Mucosa of descending colon (tissue), 3 donors: ENCODE measurements around the gene LIMK1. TPM values are rescaled to one million over a fixed set of nuclear protein-coding genes. Genes with fewer than 3 reads are reported as not detected.

Source experiments
- ATAC-seq: fragments of 200-7000 bp; cut with Tn5 transposase; one replicate; pipeline ENCODE4 v1.9.1; 2020; ENCODE audit warnings: mild to moderate bottlenecking, moderate library complexity
- DNase-seq, 3 donors: peaks; one replicate each; pipeline ENCODE4 v3.0.0-alpha.2; 2020
- H3K36me3 ChIP-seq: fragments of 200-600 bp; one replicate; pipeline ENCODE4 v1.8.0; 2021; ENCODE audit warnings: low read depth, mild to moderate bottlenecking
- H3K4me1 ChIP-seq: fragments of 200-600 bp; one replicate; pipeline ENCODE4 v1.8.0; 2021; ENCODE audit warnings: low read depth, mild to moderate bottlenecking
- H3K4me3 ChIP-seq: fragments of 200-600 bp; one replicate; pipeline ENCODE4 v1.8.0; 2021; ENCODE audit warnings: mild to moderate bottlenecking
- H3K9me3 ChIP-seq: fragments of 200-600 bp; one replicate; pipeline ENCODE4 v1.8.0; 2021; ENCODE audit warnings: mild to moderate bottlenecking
- CTCF ChIP-seq: fragments of 200-600 bp; IDR thresholded peaks from one replicate; pipeline ENCODE4 v1.8.0; 2022; ENCODE audit warnings: antibody characterized with exemption, mild to moderate bottlenecking
- intact Hi-C, 2 donors: fragments of 100-400 bp; cut with DNase I in 1 of 2; cut with micrococcal nuclease in 1 of 2; formaldehyde crosslinking; loops; one replicate each; pipeline versions ENCODE4 v1.11.0 to v1.11.1; 2022; cut with DNase I, micrococcal nuclease
- total RNA-seq, 3 donors: library from RNA; stranded (reverse); fragmentation: NEBNext Ultra II Directional in 2 of 3; extraction: Animal tissue kit (Norgen Biotek cat#: 25700) in 2 of 3; gene quantifications; one replicate each; pipeline versions ENCODE4 v1.2.1 to v1.2.4, GENCODE V29; 2021 to 2023
- donor health status: DM: no; HTN: no; CAD: no; lungs with moderate emphysema.
- donor health status: DM: no; HTN: no; CAD: no.
- donor health status: DM: no; HTN: yes; CAD: no.

Gene LIMK1
- total RNA-seq, 3 donors from 2014 or later, result 12.0 to 15.6 (median 12.1) TPM

GRCh38 chr7:74058486-74058885, 25.1 kb upstream of the LIMK1 start:
- peak in 1 of 3 donors; percentile 24 for DNase-seq
- Histone ChIP-seq H3K36me3 (no peaks in the 10 kb centered on the region), H3K4me1 (peaks cover 28% of the 10 kb centered on the region), H3K9me3 (no peaks in the 10 kb centered on the region), H3K4me3 (no peak overlapping the region)
- intact Hi-C loops, result no loop called here
- ATAC-seq, result no peak
- no peak for TF ChIP-seq CTCF

- Histone ChIP-seq H3K36me3 (no peaks in the 10 kb centered on the region), H3K4me1 (peaks cover 28% of the 10 kb centered on the region), H3K9me3 (no peaks in the 10 kb centered on the region), H3K4me3 (no peak overlapping the region)
- DNase-seq (no peak), ATAC-seq (no peak)
- intact Hi-C loops, result no loop called here
- TF ChIP-seq CTCF, result no peak
These were observed 24.6 kb upstream of the LIMK1 start for GRCh38 chr7:74059037-74059436.

GRCh38 chr7:74059681-74060588, 23.7 kb upstream of the LIMK1 start:
- H3K36me3 ChIP-seq, result no peaks in the 10 kb centered on the region
- peak; percentile 85 for ATAC-seq
- intact Hi-C loops, result loop anchor here in 1 of 2 donors (10.0 kb wide), 1 partner anchor 125 kb away; no protein-coding TSS in a partner anchor
- DNase-seq, result peak; percentile 91 to 93 (median 91)
- H3K4me3 ChIP-seq, result no peak overlapping the region
- H3K9me3 ChIP-seq, result no peaks in the 10 kb centered on the region
- H3K4me1 ChIP-seq, result peaks cover 28% of the 10 kb centered on the region
- TF ChIP-seq CTCF, result no peak

GRCh38 chr7:74061840-74062539, 21.6 kb upstream of the LIMK1 start:
- Histone ChIP-seq H3K9me3 (no peaks in the 10 kb centered on the region), H3K36me3 (no peaks in the 10 kb centered on the region), H3K4me3 (no peak overlapping the region), H3K4me1 (peaks cover 28% of the 10 kb centered on the region)
- intact Hi-C loops, result loop anchor here in 1 of 2 donors (10.0 kb wide), 1 partner anchor 123 kb away; no protein-coding TSS in a partner anchor
- no peak for TF ChIP-seq CTCF
- ATAC-seq (peak; percentile 84), DNase-seq (peak; percentile 87 to 90 (median 89))

GRCh38 chr7:74063223-74063641, 20.4 kb upstream of the LIMK1 start:
- ATAC-seq (no peak), DNase-seq (peak in 2 of 3 donors; percentile 35 to 51)
- H3K4me3 ChIP-seq, result no peak overlapping the region
- TF ChIP-seq CTCF, result no peak
- intact Hi-C loops, result loop anchor here in 1 of 2 donors (10.0 kb wide), 1 partner anchor 122 kb away; no protein-coding TSS in a partner anchor
- no peaks in the 10 kb centered on the region for H3K9me3 ChIP-seq
- peaks cover 28% of the 10 kb centered on the region for H3K4me1 ChIP-seq
- no peaks in the 10 kb centered on the region for H3K36me3 ChIP-seq
